Activated T-cell treated with anti-CD3 and anti-CD28 coated beads for 4 hours (primary cell): ENCODE measurements around the gene MARK4.

Experiments used
- DNase-seq: peaks from one replicate; pipeline ENCODE4 v3.0.0-alpha.2; 2020

The MARK4 gene

DNA sequence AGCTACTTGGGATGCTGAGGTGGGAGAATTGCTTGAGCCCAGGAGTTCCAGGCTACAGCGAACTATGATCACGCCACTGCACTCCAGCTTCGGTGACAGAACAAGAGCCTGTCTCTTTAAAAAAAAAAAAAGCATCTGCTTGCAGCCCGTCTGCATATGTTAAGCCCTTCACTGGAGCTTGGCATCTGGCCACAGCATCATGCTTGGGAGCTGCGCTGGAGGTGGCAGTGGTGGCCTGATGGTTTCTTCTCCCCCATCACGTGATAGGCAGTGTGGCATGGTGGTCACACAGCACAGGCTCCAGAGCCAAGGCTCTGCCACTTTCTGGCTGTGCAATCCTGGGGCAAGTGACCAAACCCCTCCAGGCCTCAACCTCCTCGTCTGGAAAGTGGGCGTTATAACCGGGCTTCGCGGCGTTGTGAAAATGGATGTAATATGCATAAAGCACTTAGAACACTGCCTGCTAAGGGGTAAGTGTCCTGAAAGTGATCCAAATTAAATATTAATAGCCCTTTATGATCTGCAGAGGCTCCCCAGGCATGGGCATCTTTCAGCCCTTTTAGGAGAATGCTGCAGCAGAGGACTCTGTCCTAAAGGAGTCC lies 24.4 kb downstream of the MARK4 start:
- DNase-seq, result no peak

DNA sequence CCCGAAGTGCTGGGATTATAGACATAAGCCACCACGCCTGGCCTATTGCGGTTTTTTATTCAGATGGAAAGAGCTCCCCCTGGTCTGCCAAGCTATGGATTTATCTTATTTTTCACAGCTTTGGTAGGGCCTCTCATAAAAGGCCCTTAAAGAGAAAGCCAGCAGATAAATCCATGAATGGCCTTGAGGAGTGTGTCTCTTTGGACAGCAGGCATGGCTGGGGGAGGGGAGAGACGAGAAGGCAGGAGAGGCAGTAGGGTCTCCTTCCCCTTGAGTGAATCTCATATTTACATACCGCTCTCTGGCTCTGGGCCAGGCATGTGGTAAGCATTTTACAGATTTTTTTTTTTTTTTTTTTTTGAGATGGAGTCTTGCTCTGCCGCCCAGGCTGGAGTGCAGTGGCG lies 25.2 kb downstream of the MARK4 start:
- DNase-seq, result no peak

GRCh38 chr19:45278087-45278486 lies 27.0 kb downstream of the MARK4 start:
- DNase-seq, result no peak

- DNase-seq, result no peak
These were observed 28.6 kb downstream of the MARK4 start for GRCh38 chr19:45279587-45280192.

GRCh38 chr19:45280471-45280961 lies 29.4 kb downstream of the MARK4 start:
- DNase-seq, result no peak

- DNase-seq, result no peak
These were observed 32.5 kb downstream of the MARK4 start for GRCh38 chr19:45283443-45284033.

DNA sequence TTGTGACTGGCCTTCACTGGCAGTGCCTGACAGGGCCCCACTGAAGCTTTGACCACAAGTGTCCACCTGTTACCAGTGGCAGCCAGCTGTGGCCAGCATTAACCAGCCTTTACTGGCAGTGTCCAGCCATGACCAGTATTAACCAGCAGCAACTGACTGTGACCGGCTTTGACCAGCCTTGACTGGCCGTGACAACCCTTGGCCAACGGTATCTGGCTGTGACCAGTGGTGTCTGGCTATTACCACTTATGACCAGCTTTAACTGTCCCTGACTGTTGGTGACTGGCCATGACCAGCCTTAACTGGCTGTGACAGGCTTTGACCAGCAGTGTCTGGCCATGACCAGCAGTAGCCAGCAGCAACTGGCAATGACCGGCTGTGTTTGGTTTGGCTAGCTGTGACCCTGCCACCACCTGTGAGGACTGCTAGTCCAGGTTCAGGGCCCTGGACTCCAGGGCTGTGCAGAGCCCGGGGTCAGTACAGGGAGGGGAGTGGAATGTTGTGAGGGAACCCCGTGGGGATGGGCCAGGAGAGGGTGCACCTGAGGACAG lies 39.4 kb downstream of the MARK4 start:
- DNase-seq, result no peak

- no peak for DNase-seq
These were observed 40.8 kb downstream of the MARK4 start for GRCh38 chr19:45291834-45292233.

- no peak for DNase-seq
These were observed 42.6 kb downstream of the MARK4 start for GRCh38 chr19:45293682-45294081.

DNA sequence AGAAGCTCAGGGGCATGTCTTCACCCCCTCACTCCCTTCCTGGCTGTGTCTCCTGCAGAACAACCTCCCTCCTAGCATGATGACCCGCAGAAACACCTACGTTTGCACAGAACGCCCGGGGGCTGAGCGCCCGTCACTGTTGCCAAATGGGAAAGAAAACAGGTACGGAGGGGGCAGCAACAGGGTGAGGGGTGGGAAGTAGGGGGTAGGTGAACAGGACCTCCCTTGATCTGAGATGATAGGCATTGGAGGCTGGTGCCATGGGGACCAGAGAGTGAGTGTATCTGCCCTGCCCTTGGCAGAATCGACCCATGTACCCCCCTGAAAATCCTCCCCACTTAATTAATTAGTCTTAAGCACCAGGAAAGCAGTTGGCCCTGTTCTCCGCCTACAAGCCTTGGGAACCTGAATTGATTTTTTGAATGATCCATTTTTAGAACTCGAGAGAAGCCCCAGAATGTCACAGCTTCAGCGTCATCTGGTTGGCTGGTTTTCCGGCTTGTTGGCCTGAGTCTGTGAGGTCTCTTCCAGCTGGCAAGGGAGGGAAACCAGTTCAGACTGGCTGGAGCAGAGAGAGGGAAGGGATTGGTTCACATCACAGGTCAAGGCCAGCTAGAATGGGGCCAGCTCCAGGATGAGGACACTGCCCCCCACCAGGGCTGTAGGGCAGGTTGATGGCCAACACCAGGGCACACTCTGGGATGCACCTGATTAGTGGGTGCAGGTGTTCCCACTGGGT lies 43.4 kb downstream of the MARK4 start:
- no peak for DNase-seq

DNA sequence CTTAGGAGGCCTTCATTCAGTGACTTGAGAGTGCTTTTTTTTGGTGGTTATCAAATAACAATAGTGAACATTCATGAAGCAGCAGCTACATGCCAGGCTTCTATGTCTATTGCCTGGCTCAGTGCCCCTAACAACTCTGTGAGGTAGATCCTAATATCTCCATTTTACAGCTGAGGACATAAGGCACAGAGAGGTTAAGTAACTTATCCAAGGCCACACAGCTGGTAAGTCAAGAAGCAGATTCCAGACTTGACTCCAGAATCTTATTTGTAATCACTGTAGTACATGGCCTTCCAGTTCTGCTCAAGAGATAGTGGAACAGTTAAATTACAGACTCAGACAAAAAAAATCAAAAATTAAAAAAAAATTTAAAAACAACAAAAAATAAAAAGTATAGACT lies 44.8 kb downstream of the MARK4 start:
- DNase-seq, result no peak

- DNase-seq, result no peak
These were observed 45.3 kb downstream of the MARK4 start for GRCh38 chr19:45296355-45296754.

DNA sequence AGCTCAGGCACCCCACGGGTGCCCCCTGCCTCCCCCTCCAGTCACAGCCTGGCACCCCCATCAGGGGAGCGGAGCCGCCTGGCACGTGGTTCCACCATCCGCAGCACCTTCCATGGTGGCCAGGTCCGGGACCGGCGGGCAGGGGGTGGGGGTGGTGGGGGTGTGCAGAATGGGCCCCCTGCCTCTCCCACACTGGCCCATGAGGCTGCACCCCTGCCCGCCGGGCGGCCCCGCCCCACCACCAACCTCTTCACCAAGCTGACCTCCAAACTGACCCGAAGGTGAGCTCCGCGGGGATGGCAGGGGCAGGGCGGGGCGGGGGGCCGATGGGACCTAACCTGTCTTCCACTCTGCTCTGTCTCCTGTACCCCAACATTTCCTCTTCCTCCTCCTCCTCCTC lies 46.6 kb downstream of the MARK4 start:
- DNase-seq, result no peak

DNA sequence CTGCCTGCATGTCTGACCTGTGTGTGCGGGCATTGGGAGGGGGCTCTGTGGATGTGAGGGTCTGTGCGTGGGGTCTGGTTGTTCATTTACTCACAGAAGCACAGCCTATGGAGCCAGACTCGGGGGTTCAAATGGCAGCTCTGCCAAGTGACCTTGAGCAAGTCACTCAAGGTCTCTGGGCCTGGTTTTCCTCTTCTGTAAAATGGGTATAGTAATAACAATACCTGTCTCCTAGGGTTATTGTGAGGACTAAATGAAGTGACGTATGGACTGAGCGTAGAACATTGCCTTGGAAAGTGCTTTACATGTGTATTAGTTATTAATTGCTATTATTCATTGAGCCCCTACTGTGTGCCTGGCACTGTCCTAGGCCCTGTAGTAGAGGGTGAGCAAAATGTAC lies 47.2 kb downstream of the MARK4 start:
- DNase-seq, result no peak

DNA sequence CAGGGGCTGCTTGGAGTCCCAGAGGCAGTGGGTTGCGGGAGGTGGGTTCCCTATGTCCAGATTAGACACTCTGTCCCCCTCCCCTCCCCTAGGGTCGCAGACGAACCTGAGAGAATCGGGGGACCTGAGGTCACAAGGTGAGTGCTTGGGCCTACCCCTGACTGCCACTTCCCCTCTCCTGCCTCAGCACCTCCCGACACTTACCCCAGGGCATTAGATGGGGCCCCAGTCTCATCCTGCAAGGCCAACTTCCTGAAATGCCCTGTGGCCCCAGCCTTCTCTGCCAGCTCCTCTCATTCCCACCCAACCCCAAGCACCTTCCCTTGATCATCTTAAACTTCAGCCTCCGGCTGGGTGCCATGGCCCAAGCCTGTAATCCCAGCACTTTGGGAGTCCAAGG lies 48.6 kb downstream of the MARK4 start:
- DNase-seq, result no peak

DNA sequence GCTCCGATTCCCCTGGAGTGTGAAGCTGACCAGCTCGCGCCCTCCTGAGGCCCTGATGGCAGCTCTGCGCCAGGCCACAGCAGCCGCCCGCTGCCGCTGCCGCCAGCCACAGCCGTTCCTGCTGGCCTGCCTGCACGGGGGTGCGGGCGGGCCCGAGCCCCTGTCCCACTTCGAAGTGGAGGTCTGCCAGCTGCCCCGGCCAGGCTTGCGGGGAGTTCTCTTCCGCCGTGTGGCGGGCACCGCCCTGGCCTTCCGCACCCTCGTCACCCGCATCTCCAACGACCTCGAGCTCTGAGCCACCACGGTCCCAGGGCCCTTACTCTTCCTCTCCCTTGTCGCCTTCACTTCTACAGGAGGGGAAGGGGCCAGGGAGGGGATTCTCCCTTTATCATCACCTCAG lies 51.3 kb downstream of the MARK4 start:
- no peak for DNase-seq

DNA sequence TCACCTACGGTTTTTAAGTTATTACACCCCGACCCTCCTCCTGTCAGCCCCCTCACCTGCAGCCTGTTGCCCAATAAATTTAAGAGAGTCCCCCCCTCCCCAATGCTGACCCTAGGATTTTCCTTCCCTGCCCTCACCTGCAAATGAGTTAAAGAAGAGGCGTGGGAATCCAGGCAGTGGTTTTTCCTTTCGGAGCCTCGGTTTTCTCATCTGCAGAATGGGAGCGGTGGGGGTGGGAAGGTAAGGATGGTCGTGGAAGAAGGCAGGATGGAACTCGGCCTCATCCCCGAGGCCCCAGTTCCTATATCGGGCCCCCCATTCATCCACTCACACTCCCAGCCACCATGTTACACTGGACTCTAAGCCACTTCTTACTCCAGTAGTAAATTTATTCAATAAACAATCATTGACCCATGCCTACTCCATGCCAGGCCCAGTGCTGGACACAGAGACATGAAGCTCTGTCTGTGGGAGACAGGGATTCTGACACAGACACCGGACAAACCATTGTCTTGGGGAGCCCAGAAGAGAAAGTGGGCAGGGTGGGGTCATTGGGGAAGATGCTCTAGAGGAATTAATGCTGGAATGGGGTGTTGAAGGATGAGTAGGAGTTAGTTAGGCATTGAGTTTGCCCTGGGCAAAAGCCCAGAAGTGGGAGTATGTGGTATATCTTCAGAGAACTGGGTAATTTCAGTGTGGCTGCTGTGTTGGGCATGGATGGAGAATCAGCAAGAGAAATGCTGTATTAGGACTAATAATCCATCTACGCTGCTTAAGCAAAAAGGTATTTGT lies 52.4 kb downstream of the MARK4 start:
- no peak for DNase-seq

DNA sequence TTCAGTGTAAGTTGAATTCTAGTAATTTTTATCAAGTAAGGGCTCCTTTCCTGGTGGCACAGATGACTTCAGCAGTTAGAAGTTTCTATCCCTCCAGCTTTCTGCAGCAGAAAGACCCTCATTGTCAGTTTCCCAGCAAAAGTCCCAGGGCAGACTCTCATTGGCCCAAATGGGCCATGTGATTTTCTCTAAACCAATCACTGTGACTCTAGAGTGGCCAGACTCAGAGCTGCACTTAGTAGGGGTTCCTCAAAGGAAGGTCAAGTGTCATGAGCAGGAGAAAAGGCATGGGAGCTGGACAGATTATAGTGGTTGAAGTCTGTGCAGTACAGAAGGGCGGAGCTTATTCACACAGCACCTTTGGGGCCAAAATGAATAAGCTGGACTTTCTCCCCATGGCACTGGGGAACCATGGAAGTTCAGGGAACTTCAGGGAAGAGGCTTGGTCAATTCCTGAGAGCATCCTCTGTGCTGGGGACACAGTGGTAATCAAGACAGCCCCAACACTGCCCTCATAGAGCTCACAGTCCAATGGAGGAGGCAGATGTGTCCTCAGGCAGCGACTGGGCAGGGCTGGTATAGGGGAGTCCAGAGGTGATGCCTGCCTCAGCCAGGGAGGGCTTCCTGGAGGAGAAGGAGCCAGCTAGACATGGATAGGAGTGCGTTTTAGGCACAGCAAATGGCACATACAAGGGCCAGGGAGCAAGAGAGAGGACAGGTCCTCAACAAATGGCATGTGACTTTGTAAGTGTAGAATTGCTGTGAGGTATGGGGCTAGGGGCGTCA lies 53.3 kb downstream of the MARK4 start:
- no peak for DNase-seq

DNA sequence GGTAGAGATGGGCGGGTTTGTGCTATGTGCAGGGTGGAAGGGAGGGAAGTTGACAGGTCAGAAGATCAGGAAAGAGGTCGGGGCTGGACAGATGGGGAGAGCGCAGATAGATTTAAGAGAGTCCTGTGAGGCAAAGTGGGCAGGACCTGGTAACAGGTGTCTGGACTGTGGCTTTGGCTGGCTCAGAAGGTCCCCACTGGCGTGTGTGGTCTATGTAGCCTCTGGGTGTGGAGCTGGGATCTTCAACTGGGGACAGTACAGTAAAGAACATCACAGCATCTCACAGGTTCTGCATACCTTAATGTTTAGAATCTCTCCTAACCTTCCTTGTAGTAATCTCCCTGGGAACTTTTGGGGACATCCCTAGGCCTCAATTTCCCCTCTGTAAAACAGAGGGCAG lies 53.9 kb downstream of the MARK4 start:
- no peak for DNase-seq

DNA sequence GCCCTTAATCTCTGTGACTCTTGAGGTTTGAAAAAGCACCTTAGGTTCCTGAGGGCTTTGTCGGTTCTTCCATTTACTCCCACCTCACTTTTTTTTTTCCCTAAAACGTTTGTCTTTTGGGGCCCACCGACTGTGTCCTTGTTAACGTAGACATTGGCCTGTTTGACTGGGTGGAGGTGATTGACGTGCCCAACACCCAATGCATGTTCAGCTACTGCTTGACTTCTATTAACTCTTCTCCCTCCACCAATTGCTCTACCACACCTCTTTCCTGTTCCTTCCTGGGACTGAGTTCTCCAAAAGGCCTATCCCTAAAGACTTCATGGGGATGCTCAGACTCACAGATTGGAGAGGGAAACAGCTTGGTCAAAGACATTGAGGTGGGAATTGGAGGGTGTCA lies 54.4 kb downstream of the MARK4 start:
- no peak for DNase-seq

- no peak for DNase-seq
These were observed 55.0 kb downstream of the MARK4 start for GRCh38 chr19:45306040-45306439.

GRCh38 chr19:45306518-45307027 lies 55.5 kb downstream of the MARK4 start:
- no peak for DNase-seq
